Measurements from ENCODE around the gene AQP12A.
"Not testable (repeated sequence)": the region's sequence is repeated elsewhere in the genome, so short reads cannot be mapped to it uniquely, and the experiment has no call there.

AQP12A gene

GRCh38 chr2:240687741-240688552, 3.7 kb upstream of the AQP12A start:
- DNase-seq, result no peak

- DNase-seq, result no peak
These were observed 3.1 kb upstream of the AQP12A start for GRCh38 chr2:240688553-240688919.

- no peak for DNase-seq
These were observed 1.7 kb upstream of the AQP12A start for GRCh38 chr2:240689975-240690374.

- not testable (repeated sequence) for DNase-seq
These were observed 1.1 kb upstream of the AQP12A start for GRCh38 chr2:240690421-240691074.

GRCh38 chr2:240691075-240691427, 615 bp upstream of the AQP12A start:
- DNase-seq, result not testable (repeated sequence)

- DNase-seq, result not testable (repeated sequence)
These were observed 1.2 kb downstream of the AQP12A start for GRCh38 chr2:240692583-240693561.

- not testable (repeated sequence) for DNase-seq
These were observed 2.6 kb downstream of the AQP12A start for GRCh38 chr2:240694304-240694703.

- DNase-seq, result not testable (repeated sequence)
These were observed 3.9 kb downstream of the AQP12A start for GRCh38 chr2:240695593-240695992.

- not testable (repeated sequence) for DNase-seq
These were observed 4.8 kb downstream of the AQP12A start for GRCh38 chr2:240696469-240696868.

GRCh38 chr2:240698852-240699561, 7.3 kb downstream of the AQP12A start:
- not testable (repeated sequence) for DNase-seq

- DNase-seq, result not testable (repeated sequence)
These were observed 8.2 kb downstream of the AQP12A start for GRCh38 chr2:240699835-240700234.

- DNase-seq, result not testable (repeated sequence)
These were observed 8.9 kb downstream of the AQP12A start for GRCh38 chr2:240700616-240701015.

- no peak for DNase-seq
These were observed 9.5 kb downstream of the AQP12A start for GRCh38 chr2:240701091-240701735.

GRCh38 chr2:240701736-240702639, 10.3 kb downstream of the AQP12A start:
- no peak for DNase-seq

- no peak for DNase-seq
These were observed 11.0 kb downstream of the AQP12A start for GRCh38 chr2:240702640-240703011.

GRCh38 chr2:240703417-240704341, 12.0 kb downstream of the AQP12A start:
- DNase-seq, result no peak

GRCh38 chr2:240704651-240705050, 13.0 kb downstream of the AQP12A start:
- DNase-seq, result no peak

GRCh38 chr2:240705204-240705791, 13.6 kb downstream of the AQP12A start:
- no peak for DNase-seq

Measured in anterior cingulate cortex (tissue), 58 donors.